PFSK-1 (cell line): ENCODE data around the gene IL25. TPM values are rescaled to one million over a fixed set of nuclear protein-coding genes. Genes with fewer than 3 reads are reported as not detected.

ENCODE experiments used
- FOXP2 ChIP-seq: optimal IDR thresholded peaks from 2 replicates; pipeline ENCODE3; 2011; ENCODE audit warnings: borderline replicate concordance, control low read depth, inconsistent platforms; ENCODE audit not compliant: insufficient read depth; ENCODE audit errors: extremely low read length, extremely low read depth
- POLR2AphosphoS5 ChIP-seq: IDR thresholded peaks from 2 replicates; pipeline ENCODE4 v1.6.1; 2012; ENCODE audit warnings: low read depth, mild to moderate bottlenecking, control low read depth, low read length, moderate library complexity
- SIN3A ChIP-seq: IDR thresholded peaks from 2 replicates; pipeline ENCODE4 v1.6.1; 2012; ENCODE audit warnings: mild to moderate bottlenecking, low read length, moderate library complexity, borderline replicate concordance; ENCODE audit not compliant: insufficient read depth
- TAF1 ChIP-seq: IDR thresholded peaks from 2 replicates; pipeline ENCODE4 v1.6.1; 2012; ENCODE audit warnings: low read length, control low read depth, borderline replicate concordance; ENCODE audit not compliant: insufficient read depth
- polyA plus RNA-seq: library from polyadenylated mRNA; unstranded; fragments of >200 nt; gene quantifications from one replicate; pipeline ENCODE4 v1.2.1, GENCODE V29; 2012; ENCODE audit warnings: low read depth, missing spikeins; ENCODE audit not compliant: insufficient read length
- TF ChIP-seq, protein P1 (sequence below), 2 experiments: IDR thresholded peaks; 2 replicates each; pipeline versions ENCODE4 v1.6.1 to v1.8.0; 2011 to 2012; ENCODE audit warnings: low read depth in 2 of 2, low read length in 2 of 2, control low read depth in 1 of 2, inconsistent platforms in 1 of 2, mild to moderate bottlenecking in 1 of 2, moderate library complexity in 1 of 2; ENCODE audit not compliant: insufficient read depth in 1 of 2

Gene IL25
- not detected for polyA plus RNA-seq

DNA sequence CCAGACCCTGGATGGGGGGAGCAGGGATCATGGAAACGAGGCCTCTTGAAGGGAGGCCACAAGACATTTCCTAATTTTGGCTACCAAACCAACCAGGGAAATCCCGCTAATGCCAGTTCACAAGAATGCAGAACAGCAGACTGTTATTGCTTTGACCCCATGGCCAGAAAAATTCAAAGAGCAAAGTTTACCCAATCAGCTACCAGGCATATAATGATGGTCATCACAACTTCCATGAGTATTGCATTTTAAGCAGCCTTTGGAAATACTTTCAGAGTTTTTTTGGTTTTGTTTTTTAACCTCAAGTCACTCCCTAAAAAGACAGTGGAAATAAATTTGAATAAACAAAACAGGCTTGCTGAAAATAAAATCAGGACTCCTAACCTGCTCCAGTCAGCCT lies at the start of gene IL25:
IL25 (plus strand) TSS at position 301 of the 400 bp plus-strand sequence.
- TF ChIP-seq FOXP2: no peak
- no peak for TF ChIP-seq SIN3A
- TF ChIP-seq POLR2AphosphoS5: no peak
- TF ChIP-seq, protein P1, sequence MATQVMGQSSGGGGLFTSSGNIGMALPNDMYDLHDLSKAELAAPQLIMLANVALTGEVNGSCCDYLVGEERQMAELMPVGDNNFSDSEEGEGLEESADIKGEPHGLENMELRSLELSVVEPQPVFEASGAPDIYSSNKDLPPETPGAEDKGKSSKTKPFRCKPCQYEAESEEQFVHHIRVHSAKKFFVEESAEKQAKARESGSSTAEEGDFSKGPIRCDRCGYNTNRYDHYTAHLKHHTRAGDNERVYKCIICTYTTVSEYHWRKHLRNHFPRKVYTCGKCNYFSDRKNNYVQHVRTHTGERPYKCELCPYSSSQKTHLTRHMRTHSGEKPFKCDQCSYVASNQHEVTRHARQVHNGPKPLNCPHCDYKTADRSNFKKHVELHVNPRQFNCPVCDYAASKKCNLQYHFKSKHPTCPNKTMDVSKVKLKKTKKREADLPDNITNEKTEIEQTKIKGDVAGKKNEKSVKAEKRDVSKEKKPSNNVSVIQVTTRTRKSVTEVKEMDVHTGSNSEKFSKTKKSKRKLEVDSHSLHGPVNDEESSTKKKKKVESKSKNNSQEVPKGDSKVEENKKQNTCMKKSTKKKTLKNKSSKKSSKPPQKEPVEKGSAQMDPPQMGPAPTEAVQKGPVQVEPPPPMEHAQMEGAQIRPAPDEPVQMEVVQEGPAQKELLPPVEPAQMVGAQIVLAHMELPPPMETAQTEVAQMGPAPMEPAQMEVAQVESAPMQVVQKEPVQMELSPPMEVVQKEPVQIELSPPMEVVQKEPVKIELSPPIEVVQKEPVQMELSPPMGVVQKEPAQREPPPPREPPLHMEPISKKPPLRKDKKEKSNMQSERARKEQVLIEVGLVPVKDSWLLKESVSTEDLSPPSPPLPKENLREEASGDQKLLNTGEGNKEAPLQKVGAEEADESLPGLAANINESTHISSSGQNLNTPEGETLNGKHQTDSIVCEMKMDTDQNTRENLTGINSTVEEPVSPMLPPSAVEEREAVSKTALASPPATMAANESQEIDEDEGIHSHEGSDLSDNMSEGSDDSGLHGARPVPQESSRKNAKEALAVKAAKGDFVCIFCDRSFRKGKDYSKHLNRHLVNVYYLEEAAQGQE (IDR thresholded peaks at IDR 0.05; ENCODE audit: insufficient read depth in 1 of 2, low read depth in 2 of 2, low read length in 2 of 2): no peak
- no peak for TF ChIP-seq TAF1

DNA sequence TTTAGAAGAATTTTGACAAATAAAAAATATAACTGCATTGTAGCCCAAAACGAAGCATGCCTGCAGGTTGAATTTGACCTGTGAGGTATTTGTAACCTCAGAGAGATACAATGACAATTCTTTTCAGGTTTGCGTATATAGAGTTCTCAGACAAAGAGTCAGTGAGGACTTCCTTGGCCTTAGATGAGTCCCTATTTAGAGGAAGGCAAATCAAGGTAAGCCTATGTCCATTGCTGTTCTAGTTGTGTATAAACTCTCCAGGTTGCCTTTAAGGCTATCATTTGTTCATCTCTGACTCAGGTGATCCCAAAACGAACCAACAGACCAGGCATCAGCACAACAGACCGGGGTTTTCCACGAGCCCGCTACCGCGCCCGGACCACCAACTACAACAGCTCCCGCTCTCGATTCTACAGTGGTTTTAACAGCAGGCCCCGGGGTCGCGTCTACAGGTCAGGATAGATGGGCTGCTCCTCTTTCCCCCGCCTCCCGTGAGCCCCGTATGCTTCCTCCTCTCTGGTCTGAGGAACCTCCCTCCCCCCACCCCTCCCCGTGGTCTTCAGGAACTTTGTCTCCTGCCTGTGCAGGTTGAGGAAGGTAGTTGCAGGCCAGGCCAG lies 48.7 kb upstream of the IL25 start:
- TF ChIP-seq FOXP2: no peak
- TF ChIP-seq TAF1: no peak
- TF ChIP-seq POLR2AphosphoS5: no peak
- TF ChIP-seq, protein P1 (IDR thresholded peaks at IDR 0.05; ENCODE audit: insufficient read depth in 1 of 2, low read depth in 2 of 2, low read length in 2 of 2): no peak
- no peak for TF ChIP-seq SIN3A

DNA sequence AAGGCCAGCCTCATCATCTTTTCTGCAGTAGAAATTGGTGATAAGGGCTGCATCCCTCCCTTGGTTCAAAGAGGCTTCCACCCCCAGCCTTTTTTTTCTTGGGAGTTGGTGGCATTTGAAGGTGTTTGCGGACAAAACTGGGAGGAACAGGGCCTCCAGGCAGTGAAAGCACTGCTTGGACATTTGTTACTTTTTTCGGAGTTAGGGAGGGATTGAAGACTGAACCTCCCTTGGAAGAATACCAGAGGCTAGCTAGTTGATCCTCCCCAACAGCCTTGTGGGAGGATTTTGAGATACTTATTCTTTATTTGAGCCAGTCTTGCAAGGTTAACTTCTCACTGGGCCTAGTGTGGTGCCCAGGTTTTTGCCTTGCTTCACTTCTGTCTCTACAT lies 48.2 kb upstream of the IL25 start:
- TF ChIP-seq POLR2AphosphoS5: no peak
- no peak for TF ChIP-seq TAF1
- TF ChIP-seq FOXP2: no peak
- TF ChIP-seq, protein P1 (IDR thresholded peaks at IDR 0.05; ENCODE audit: insufficient read depth in 1 of 2, low read depth in 2 of 2, low read length in 2 of 2): no peak
- TF ChIP-seq SIN3A: no peak

DNA sequence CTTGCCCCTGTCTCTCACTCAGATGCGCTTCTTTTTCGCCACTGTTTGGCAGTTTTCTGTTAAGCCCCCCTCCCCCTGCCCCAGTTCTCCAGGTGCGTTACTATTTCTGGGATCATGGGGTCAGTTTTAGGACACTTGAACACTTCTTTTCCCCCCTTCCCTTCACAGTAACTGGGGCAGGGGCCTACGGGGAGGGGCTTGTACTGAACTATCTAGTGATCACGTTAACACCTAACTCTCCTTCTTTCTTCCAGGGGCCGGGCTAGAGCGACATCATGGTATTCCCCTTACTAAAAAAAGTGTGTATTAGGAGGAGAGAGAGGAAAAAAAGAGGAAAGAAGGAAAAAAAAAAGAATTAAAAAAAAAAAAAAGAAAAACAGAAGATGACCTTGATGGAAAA lies 47.6 kb upstream of the IL25 start:
- TF ChIP-seq, protein P1 (IDR thresholded peaks at IDR 0.05; ENCODE audit: insufficient read depth in 1 of 2, low read depth in 2 of 2, low read length in 2 of 2): no peak
- TF ChIP-seq TAF1: no peak
- no peak for TF ChIP-seq FOXP2
- no peak for TF ChIP-seq SIN3A
- no peak for TF ChIP-seq POLR2AphosphoS5
